WTC11 (cell line): ENCODE results near the gene ZNF512B. TPM values are rescaled to one million over a fixed set of nuclear protein-coding genes. Genes with fewer than 3 reads are reported as not detected.

Experiments
- ATAC-seq: fragments of 200-7000 bp; cut with Tn5 transposase; 2 replicates; pipeline ENCODE4 v1.10.0; 2021; ENCODE audit warnings: mild to moderate bottlenecking, moderate library complexity
- CTCF ChIA-PET: fragments of 300-600 bp; sonication (Branson Sonifier 250); formaldehyde crosslinking; loops from one replicate; lab custom pipeline; 2021; ENCODE audit warnings: antibody characterized with exemption; lab: Charles Lee
- POLR2A ChIA-PET: fragments of 350-600 bp; sonication (Branson Sonifier 250); formaldehyde crosslinking; loops from one replicate; lab custom pipeline; 2021; ENCODE audit warnings: antibody characterized with exemption; lab: Charles Lee
- DNase-seq: peaks from one replicate; pipeline ENCODE4 v3.0.0; 2021; ENCODE audit warnings: low spot score
- H3K27ac Mint-ChIP-seq: 2 replicates; pipeline ENCODE4 v1.8.0; 2021; ENCODE audit warnings: mixed read lengths
- H3K27me3 Mint-ChIP-seq: 2 replicates; pipeline ENCODE4 v1.8.0; 2021; ENCODE audit warnings: low read depth, mild to moderate bottlenecking, moderate library complexity, mixed read lengths
- H3K36me3 Mint-ChIP-seq: 2 replicates; pipeline ENCODE4 v1.8.0; 2021; ENCODE audit warnings: mixed read lengths
- H3K4me1 Mint-ChIP-seq: 2 replicates; pipeline ENCODE4 v1.8.0; 2022; ENCODE audit warnings: mixed read lengths
- H3K4me3 Mint-ChIP-seq: 2 replicates; pipeline ENCODE4 v1.8.0; 2021; ENCODE audit warnings: mild to moderate bottlenecking, moderate library complexity, mixed read lengths
- H3K9me3 Mint-ChIP-seq: 2 replicates; pipeline ENCODE4 v1.8.0; 2021; ENCODE audit warnings: mixed read lengths
- GABPB1 ChIP-seq: sonication (generic); formaldehyde crosslinking; IDR thresholded peaks from 2 replicates; pipeline ENCODE4 v1.8.1; 2023; ENCODE audit warnings: mild to moderate bottlenecking, missing genetic modification reagents
- NFATC4 ChIP-seq: fragments of 250-450 bp; sonication (Bioruptor Pico); IDR thresholded peaks from 2 replicates; pipeline ENCODE4 v1.9.0; 2021; ENCODE audit warnings: mild to moderate bottlenecking
- TP53 ChIP-seq: sonication (generic); formaldehyde crosslinking; IDR thresholded peaks from 2 replicates; pipeline ENCODE4 v1.8.1; 2023; ENCODE audit warnings: mild to moderate bottlenecking, missing genetic modification reagents
- ZBTB21 ChIP-seq: sonication (generic); formaldehyde crosslinking; IDR thresholded peaks from 2 replicates; pipeline ENCODE4 v1.8.1; 2023; ENCODE audit warnings: mild to moderate bottlenecking, missing genetic modification reagents, borderline replicate concordance
- ZNF423 ChIP-seq: fragments of 250-450 bp; sonication (Bioruptor Pico); IDR thresholded peaks from 2 replicates; pipeline ENCODE4 v2.1.2; 2022; ENCODE audit warnings: mild to moderate bottlenecking, moderate library complexity
- total RNA-seq: library from RNA; stranded (reverse); gene quantifications from 3 replicates; pipeline ENCODE4 v1.2.3, GENCODE V29; 2021
- TF ChIP-seq, protein P1 (sequence below): sonication (generic); formaldehyde crosslinking; IDR thresholded peaks from 2 replicates; pipeline ENCODE4 v1.8.0; 2022; ENCODE audit warnings: mild to moderate bottlenecking, missing genetic modification reagents
- TF ChIP-seq, protein P2 (sequence below): sonication (generic); formaldehyde crosslinking; IDR thresholded peaks from 2 replicates; pipeline ENCODE4 v1.8.1; 2022; ENCODE audit warnings: missing genetic modification reagents, borderline replicate concordance
- TF ChIP-seq, protein P3 (sequence below): sonication (generic); formaldehyde crosslinking; IDR thresholded peaks from 2 replicates; pipeline ENCODE4 v1.8.0; 2023; ENCODE audit warnings: mild to moderate bottlenecking, missing genetic modification reagents
- TF ChIP-seq, protein P4 (sequence below): sonication (generic); formaldehyde crosslinking; IDR thresholded peaks from 2 replicates; pipeline ENCODE4 v1.8.1; 2023; ENCODE audit warnings: mild to moderate bottlenecking, missing genetic modification reagents, borderline replicate concordance
- TF ChIP-seq, protein P5 (sequence below): sonication (generic); formaldehyde crosslinking; IDR thresholded peaks from 2 replicates; pipeline ENCODE4 v1.8.1; 2023; ENCODE audit warnings: mild to moderate bottlenecking, missing genetic modification reagents
- TF ChIP-seq, protein P6 (sequence below): sonication (generic); formaldehyde crosslinking; IDR thresholded peaks from 2 replicates; pipeline ENCODE4 v1.8.1; 2022; ENCODE audit warnings: low read depth, missing genetic modification reagents, borderline replicate concordance
- TF ChIP-seq, protein P7 (sequence below): sonication (generic); formaldehyde crosslinking; IDR thresholded peaks from 2 replicates; pipeline ENCODE4 v1.8.1; 2023; ENCODE audit warnings: mild to moderate bottlenecking, missing genetic modification reagents, moderate library complexity
- TF ChIP-seq, protein P8 (sequence below): fragments of 250-450 bp; sonication (Bioruptor Pico); IDR thresholded peaks from 2 replicates; pipeline ENCODE4 v2.1.2; 2022; ENCODE audit warnings: mild to moderate bottlenecking, moderate library complexity

The ZNF512B gene
- total RNA-seq, 1 experiment from 2014 or later: 23.3 TPM

DNA sequence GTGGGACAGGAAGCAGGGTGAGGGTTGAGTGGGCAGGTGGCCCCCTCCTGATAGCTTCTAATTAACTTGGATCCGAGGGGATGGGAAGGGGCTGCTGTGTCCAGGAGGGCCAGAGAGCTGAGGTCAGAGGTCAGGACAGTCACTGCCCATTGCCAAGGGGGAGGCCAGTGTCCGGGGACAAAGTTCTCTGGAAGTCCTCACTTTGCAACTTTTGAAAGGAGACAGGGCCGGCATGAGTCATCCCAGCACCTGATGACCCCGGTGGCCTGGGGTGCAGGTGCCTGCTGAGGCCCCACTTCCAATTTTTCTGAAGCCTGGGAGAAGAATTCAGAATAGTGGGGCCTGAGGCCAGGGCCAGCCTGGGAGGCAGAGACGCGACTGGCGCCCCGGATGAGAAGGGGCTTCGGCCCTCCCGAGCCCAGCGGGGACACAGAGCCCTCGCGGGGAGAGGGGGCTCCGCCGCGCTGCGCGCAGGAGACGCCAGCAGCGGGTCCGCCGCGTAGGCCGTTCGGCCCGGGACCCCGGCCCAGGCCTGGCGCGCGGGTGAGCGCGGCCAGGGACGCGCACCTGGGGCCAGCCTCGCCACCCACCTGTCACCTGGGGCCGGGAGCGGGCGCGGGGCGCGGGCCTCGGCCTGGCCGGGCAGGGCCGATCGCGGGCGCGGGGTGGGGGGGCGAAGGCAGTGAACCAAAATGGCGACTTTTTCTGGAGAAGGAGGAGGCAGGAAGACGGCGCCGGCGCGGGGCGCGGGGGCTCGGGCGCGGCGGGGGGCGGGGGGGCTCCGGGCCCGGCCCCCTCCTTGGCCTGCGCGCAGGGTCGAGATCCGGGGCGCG is 586 bp downstream of the ZNF512B start:
- ChIA-PET POLR2A (no interaction called here), CTCF (no interaction called here)
- H3K4me3 Mint-ChIP-seq: peak overlapping the region; percentile 74
- DNase-seq (no peak), ATAC-seq (no peak)
- H3K27ac Mint-ChIP-seq: no peak overlapping the region
- peaks cover 30% of the 10 kb centered on the region for H3K27me3 Mint-ChIP-seq
- TF ChIP-seq, protein P1, sequence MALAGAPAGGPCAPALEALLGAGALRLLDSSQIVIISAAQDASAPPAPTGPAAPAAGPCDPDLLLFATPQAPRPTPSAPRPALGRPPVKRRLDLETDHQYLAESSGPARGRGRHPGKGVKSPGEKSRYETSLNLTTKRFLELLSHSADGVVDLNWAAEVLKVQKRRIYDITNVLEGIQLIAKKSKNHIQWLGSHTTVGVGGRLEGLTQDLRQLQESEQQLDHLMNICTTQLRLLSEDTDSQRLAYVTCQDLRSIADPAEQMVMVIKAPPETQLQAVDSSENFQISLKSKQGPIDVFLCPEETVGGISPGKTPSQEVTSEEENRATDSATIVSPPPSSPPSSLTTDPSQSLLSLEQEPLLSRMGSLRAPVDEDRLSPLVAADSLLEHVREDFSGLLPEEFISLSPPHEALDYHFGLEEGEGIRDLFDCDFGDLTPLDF: no peak
- TF ChIP-seq GABPB1 (CRISPR knock-in tag): peak; percentile 68
- peaks cover 12% of the 10 kb centered on the region for H3K4me1 Mint-ChIP-seq
- peaks cover 37% of the 10 kb centered on the region for H3K36me3 Mint-ChIP-seq
- H3K9me3 Mint-ChIP-seq: no peaks in the 10 kb centered on the region; the same call in 1 of the 2 replicates

DNA sequence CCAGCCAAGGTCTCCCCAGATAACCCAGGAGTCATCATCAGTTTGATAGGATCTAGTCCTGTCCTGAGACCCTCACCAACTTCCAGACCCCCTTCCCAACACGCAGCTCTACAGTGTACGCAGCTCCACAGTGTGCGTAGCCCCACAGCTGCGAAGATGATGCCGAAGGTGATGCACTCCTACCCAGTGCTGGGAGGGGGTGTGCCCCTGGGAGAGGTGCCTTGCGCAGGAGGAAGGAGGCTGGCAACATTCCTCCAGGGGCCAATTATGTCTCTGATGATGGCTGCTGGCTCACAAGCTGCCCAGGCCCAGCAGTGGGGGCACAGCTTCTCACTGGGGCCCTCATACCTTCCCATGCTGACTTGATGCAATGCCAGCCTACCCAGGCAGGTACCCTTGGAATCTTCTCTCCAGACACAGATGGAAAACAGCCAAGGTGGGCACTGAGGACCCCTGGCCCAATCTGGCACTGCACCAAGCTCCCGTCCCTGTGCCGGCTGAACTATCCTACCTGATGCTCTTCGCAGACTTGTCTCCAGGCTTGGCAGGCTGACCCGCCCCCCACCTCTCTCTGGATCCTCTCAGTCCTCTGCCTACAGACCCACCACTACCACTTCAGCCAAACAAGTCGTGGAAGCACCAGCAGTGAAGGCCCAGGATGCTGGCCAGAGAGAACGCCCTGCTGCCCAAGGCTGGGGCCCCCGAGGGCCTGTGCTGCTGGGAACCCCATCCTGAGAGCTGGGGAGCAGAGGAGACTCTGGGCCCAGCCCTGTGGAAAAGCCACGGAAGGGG is 1.4 kb downstream of the ZNF512B start:
- H3K9me3 Mint-ChIP-seq: no peaks in the 10 kb centered on the region; the same call in 1 of the 2 replicates
- CTCF ChIA-PET: no interaction called here
- peaks cover 44% of the 10 kb centered on the region for H3K36me3 Mint-ChIP-seq
- H3K4me1 Mint-ChIP-seq: peaks cover 6% of the 10 kb centered on the region
- DNase-seq (no peak), ATAC-seq (no peak)
- H3K27ac Mint-ChIP-seq: no peak overlapping the region
- H3K4me3 Mint-ChIP-seq: peak overlapping the region; percentile 74
- H3K27me3 Mint-ChIP-seq: peaks cover 30% of the 10 kb centered on the region
- POLR2A ChIA-PET: no interaction called here
- TF ChIP-seq, protein P2, sequence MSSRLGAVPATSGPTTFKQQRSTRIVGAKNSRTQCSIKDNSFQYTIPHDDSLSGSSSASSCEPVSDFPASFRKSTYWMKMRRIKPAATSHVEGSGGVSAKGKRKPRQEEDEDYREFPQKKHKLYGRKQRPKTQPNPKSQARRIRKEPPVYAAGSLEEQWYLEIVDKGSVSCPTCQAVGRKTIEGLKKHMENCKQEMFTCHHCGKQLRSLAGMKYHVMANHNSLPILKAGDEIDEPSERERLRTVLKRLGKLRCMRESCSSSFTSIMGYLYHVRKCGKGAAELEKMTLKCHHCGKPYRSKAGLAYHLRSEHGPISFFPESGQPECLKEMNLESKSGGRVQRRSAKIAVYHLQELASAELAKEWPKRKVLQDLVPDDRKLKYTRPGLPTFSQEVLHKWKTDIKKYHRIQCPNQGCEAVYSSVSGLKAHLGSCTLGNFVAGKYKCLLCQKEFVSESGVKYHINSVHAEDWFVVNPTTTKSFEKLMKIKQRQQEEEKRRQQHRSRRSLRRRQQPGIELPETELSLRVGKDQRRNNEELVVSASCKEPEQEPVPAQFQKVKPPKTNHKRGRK (CRISPR knock-in tag): no peak
- TF ChIP-seq, protein P3, sequence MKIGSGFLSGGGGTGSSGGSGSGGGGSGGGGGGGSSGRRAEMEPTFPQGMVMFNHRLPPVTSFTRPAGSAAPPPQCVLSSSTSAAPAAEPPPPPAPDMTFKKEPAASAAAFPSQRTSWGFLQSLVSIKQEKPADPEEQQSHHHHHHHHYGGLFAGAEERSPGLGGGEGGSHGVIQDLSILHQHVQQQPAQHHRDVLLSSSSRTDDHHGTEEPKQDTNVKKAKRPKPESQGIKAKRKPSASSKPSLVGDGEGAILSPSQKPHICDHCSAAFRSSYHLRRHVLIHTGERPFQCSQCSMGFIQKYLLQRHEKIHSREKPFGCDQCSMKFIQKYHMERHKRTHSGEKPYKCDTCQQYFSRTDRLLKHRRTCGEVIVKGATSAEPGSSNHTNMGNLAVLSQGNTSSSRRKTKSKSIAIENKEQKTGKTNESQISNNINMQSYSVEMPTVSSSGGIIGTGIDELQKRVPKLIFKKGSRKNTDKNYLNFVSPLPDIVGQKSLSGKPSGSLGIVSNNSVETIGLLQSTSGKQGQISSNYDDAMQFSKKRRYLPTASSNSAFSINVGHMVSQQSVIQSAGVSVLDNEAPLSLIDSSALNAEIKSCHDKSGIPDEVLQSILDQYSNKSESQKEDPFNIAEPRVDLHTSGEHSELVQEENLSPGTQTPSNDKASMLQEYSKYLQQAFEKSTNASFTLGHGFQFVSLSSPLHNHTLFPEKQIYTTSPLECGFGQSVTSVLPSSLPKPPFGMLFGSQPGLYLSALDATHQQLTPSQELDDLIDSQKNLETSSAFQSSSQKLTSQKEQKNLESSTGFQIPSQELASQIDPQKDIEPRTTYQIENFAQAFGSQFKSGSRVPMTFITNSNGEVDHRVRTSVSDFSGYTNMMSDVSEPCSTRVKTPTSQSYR (CRISPR knock-in tag): no peak
- TF ChIP-seq, protein P4, sequence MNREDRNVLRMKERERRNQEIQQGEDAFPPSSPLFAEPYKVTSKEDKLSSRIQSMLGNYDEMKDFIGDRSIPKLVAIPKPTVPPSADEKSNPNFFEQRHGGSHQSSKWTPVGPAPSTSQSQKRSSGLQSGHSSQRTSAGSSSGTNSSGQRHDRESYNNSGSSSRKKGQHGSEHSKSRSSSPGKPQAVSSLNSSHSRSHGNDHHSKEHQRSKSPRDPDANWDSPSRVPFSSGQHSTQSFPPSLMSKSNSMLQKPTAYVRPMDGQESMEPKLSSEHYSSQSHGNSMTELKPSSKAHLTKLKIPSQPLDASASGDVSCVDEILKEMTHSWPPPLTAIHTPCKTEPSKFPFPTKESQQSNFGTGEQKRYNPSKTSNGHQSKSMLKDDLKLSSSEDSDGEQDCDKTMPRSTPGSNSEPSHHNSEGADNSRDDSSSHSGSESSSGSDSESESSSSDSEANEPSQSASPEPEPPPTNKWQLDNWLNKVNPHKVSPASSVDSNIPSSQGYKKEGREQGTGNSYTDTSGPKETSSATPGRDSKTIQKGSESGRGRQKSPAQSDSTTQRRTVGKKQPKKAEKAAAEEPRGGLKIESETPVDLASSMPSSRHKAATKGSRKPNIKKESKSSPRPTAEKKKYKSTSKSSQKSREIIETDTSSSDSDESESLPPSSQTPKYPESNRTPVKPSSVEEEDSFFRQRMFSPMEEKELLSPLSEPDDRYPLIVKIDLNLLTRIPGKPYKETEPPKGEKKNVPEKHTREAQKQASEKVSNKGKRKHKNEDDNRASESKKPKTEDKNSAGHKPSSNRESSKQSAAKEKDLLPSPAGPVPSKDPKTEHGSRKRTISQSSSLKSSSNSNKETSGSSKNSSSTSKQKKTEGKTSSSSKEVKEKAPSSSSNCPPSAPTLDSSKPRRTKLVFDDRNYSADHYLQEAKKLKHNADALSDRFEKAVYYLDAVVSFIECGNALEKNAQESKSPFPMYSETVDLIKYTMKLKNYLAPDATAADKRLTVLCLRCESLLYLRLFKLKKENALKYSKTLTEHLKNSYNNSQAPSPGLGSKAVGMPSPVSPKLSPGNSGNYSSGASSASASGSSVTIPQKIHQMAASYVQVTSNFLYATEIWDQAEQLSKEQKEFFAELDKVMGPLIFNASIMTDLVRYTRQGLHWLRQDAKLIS (CRISPR knock-in tag): no peak
- TF ChIP-seq ZBTB21 (CRISPR knock-in tag): no peak
- TF ChIP-seq, protein P5, sequence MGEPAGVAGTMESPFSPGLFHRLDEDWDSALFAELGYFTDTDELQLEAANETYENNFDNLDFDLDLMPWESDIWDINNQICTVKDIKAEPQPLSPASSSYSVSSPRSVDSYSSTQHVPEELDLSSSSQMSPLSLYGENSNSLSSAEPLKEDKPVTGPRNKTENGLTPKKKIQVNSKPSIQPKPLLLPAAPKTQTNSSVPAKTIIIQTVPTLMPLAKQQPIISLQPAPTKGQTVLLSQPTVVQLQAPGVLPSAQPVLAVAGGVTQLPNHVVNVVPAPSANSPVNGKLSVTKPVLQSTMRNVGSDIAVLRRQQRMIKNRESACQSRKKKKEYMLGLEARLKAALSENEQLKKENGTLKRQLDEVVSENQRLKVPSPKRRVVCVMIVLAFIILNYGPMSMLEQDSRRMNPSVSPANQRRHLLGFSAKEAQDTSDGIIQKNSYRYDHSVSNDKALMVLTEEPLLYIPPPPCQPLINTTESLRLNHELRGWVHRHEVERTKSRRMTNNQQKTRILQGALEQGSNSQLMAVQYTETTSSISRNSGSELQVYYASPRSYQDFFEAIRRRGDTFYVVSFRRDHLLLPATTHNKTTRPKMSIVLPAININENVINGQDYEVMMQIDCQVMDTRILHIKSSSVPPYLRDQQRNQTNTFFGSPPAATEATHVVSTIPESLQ: no peak
- TF ChIP-seq, protein P6, sequence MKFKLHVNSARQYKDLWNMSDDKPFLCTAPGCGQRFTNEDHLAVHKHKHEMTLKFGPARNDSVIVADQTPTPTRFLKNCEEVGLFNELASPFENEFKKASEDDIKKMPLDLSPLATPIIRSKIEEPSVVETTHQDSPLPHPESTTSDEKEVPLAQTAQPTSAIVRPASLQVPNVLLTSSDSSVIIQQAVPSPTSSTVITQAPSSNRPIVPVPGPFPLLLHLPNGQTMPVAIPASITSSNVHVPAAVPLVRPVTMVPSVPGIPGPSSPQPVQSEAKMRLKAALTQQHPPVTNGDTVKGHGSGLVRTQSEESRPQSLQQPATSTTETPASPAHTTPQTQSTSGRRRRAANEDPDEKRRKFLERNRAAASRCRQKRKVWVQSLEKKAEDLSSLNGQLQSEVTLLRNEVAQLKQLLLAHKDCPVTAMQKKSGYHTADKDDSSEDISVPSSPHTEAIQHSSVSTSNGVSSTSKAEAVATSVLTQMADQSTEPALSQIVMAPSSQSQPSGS: no peak
- TF ChIP-seq, protein P7, sequence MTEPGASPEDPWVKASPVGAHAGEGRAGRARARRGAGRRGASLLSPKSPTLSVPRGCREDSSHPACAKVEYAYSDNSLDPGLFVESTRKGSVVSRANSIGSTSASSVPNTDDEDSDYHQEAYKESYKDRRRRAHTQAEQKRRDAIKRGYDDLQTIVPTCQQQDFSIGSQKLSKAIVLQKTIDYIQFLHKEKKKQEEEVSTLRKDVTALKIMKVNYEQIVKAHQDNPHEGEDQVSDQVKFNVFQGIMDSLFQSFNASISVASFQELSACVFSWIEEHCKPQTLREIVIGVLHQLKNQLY (CRISPR knock-in tag): no peak
- no peak for TF ChIP-seq TP53 (CRISPR knock-in tag)
- no peak for TF ChIP-seq GABPB1 (CRISPR knock-in tag)
- TF ChIP-seq NFATC4 (CRISPR knock-in tag): no peak
- no peak for TF ChIP-seq ZNF423 (CRISPR knock-in tag)
- TF ChIP-seq, protein P8, sequence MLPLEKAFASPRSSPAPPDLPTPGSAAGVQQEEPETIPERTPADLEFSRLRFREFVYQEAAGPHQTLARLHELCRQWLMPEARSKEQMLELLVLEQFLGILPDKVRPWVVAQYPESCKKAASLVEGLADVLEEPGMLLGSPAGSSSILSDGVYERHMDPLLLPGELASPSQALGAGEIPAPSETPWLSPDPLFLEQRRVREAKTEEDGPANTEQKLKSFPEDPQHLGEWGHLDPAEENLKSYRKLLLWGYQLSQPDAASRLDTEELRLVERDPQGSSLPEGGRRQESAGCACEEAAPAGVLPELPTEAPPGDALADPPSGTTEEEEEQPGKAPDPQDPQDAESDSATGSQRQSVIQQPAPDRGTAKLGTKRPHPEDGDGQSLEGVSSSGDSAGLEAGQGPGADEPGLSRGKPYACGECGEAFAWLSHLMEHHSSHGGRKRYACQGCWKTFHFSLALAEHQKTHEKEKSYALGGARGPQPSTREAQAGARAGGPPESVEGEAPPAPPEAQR: no peak
